HG03139 (cell line): Measurements from ENCODE around the gene MAP1LC3B.

Experiments used
- ATAC-seq: cut with Tn5 transposase; IDR thresholded peaks from one replicate; pipeline ENCODE4 v1.9.1; 2021; ENCODE audit not compliant: unreplicated experiment

The MAP1LC3B gene

DNA sequence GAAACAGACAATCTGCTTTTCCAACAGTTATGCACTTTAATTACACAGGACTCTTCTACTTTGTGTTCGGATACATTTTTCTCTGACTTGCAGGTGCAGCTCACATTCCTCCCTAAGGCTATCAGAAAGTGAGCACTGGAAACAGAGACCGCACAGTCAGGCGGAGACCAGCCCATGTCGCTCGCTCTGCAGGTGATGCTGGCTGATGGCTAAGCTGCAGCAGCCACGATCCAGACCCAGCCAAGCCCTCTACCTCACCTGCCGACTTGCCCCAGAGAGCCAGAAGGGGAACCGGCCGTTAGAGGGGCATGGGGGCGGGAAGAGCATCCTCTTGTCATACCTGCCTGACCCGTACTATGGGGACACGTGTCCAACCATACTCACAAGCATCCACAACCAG, 33.8 kb downstream of the MAP1LC3B start:
- ATAC-seq: no peak

DNA sequence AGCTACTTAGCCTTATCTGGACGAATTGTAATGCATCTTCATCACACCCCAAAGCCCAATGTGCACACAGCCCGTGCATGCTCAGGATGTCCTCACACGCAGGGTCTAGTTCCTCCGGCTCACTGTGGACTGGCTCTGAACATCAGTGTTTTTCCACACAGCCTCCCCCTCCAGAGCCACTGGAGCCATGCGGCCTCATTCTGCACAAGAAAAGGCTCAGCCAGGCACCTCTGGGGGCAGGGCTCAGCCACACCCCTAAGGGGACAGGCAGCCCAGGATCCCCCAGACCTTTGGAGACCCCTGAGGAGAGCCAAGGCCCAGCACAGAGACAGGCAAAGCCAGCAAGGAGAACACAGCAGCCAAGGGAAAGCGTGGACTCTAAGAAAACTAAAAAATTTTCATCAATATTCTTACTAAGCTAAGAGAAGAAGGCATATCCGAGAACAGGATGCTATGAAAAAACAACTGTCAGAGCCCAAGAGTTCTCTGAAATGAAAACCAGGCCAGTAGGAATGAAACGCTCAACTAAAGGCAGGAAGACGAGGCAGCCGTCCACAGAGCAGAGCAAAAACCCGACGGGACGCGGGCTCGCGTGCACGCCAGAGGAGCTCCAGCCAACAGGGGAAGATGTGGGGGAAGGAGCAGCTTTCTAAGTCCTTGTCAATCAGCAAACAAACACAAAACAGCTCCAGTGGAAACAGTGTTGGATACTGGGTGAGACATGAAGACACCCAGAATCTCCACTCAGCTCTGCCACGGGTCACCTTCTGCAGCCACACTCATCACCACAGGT, 34.5 kb downstream of the MAP1LC3B start:
- ATAC-seq: no peak

DNA sequence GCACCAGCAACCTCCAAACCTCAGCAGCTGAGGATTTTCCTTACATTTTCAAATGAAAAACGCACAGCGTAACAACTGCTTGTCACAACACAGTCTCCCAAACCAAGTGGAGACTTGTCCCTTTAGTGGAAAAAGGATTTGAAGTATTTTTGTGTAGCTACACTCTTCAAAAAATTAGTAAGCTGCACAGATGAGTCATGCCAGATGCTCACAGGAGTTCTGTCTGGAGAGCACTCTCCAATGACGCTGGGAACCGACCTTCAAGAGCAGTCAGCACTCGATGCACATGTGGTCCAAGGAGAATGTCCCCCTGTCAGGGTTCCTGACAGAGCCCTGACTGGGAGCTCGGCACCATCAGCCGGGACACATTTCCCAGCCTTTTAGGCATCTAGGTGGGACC, 39.8 kb downstream of the MAP1LC3B start:
- ATAC-seq: no peak

DNA sequence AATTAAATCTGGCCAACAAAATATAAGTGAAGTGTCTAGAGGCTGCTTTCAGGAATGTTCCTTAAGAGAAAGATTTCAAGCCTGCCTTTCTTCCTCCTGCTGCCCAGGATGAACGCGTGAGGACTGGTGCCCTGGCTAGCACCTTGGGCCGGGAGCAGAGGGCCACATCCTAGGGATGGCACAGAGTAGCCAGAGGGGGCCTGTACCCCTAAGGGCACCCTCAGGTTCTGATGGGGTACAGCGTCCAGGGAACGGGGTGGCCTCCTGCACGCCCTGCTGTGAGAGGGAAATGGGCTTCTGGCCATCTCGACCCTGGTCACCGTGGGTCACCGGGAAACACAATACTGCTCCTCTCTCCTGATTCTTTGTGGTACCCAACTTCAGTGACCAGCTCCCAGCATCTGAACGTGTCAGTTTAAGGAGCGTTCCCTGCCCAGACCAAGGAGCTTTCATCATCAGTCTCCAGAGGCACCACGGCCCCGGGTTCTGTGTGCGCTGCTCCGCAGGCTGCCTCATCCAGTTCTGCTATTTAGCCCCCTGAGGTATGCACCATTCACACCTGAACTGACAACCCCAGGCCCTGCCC, 40.3 kb downstream of the MAP1LC3B start:
- ATAC-seq: no peak

DNA sequence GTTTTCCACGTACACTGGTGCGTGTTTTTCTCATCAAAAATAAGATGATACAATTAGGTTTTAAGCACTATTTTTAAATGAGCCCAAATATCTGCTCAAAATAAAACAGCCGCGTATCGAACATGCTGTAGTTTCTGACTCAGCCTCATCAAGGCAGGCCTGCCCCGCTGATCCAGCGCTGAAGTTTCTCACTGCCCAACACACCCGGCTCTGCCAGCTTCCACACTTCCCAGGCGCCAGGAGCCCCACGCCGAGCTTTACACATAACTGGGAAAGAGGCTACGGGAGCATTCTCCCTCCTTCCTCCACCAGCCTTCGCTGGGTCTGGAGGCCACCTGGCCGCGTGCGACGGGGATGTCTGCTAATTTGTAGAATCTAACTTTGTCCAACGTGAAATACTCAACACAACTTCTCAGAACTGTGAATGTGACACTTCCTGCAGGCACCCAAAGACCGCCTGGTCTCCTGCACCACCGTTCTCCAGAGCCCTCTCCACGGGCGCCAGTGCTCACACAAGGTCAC, 42.1 kb downstream of the MAP1LC3B start:
- ATAC-seq: no peak

DNA sequence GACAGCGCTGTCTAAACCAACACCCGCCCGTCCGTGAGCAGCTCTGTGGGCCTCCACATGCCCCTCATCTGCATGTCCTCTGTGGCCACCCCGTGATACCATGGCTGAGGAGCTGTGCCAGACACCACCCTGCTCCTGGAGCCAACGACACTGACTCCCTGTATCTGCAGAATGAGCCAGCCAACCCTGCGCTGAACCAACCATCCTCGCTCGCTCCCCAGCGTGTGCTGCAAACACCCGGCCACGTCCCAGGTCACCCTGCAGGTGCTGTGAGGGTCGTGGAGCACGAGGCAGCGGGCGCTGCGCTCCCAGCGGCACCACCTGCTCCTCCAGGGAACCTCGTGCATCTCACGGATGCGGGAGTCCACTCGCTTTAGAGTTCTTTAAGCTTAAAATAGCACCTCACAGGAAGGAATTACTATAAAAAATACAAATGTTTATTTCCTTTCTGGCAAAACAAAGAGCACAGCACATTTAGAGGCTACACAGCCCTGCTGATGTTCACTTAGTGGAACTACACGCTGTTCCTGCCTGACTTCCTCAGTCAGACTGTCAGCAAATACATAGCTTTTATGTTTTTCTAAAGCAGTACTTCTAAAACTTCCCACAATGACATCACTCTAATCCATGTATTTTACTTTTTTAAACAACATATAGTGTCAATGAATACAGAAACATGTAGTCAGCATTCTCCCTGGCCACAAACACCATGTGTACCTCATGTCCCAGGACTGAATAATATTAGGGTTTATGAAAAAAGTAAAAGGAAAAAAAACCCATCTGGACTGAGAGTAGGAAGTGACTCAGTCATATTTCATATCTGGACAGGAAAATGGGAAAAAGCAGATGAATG, 43.5 kb downstream of the MAP1LC3B start:
- no peak for ATAC-seq

DNA sequence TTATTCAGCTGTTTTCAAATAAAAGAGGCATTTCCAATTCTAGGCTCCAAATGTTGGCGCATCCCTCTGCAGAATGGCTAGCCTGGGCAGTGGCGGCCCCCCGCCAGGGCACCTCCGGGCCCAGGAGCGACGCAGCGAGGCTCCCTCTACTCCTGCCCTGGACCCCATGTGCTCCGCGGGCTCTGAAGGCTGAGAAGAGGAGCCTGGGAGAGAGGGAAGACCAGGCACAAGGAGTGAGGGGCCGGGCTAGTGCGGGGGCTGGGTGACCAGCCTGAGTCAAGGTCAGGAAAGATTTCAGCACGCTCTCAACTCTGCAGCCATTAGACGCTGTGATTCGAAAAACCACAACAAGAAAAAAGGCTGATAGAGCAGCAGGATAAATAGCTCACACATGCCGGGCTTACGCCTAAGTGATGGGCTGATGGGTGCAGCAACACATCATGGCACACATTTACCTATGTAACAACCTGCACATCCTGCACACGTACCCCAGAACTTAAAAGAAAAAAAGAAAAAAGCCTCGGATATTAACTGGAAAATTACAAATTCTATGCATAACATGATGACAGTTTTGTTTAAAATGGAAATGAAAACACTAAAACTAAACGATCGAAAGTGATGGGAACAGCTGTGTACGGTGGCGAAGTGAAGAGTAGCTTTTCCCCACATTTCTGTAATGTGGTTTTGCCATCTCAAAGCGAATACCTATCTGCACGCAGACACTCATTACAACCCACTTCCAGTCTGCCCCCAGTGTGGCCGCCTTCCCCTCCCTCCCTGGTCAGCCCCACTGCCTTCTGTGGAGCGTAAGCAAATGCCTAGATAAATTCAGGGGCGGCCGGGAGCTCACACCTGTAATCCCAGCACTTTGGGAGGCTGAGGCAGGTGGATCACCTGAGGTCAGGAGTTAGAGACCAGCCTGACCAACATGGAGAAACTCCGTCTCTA, 44.4 kb downstream of the MAP1LC3B start:
- ATAC-seq: no peak

DNA sequence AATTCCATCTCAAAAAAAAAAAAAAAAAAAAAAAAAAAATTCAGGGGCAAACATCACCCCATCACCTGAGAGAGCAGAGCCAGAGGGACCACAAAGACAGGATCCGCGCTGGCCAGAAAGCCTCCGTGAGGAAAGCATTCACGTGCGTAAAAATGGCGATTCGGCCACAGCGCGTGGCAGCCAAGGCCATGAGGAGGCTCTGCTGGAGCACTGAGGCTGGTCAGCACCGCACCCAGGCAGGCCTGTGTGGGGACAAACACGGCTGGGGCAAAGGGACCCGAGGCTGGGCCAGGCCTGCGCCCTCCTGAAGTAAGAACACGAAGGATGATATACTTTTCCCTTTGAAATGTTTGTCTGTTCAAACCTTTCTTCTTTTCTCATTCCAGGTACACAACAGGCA, 45.2 kb downstream of the MAP1LC3B start:
- ATAC-seq: no peak

DNA sequence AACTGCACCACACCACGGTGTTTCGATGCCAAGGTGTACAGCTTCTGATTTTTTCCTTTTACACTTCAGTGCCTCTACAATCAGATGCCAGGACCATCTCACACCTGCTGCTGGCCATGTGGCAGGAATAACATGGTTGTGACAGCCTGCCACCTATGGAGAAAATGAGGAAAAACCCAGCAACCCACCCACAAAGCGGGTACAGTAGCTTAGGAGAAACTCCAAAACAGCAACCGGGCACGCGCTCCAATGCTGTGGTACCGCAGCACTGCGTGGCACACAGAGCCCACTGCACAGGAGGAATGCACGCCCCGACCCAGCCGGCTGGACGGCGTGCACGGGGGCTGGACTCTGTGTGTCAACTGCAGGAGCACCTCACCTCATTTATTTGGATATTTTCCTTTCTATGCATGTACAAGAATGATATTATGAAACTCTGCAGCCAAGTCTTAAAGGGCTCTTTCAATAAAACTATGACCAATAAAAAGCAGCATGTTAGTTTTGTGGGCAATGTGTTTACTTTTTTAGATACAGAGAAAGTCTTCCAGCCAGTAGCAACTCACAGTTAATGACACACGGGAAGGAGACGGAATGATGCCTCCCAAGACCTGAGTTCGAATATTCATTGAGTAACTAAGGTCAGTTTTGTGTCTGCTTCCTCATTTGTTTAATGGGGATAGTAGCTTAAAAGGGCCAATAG, 45.9 kb downstream of the MAP1LC3B start:
- ATAC-seq: no peak

DNA sequence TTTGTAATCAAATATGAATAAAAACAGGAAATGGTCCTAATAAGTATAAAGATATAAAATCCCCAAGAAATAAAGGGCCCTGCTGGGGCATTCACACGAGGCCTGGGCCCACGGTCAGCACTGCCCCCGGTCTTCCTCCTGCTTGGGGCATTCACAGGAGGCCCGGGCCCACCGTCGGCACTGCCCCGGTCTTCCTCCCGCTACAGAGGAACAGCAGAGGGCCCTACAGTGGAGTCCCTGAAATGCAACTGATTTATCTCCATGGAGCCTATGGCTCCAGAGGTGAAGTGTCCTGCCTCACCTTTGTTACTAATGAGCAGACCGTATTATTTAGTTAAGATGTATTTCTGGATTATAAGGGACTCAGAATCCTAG, 46.5 kb downstream of the MAP1LC3B start:
- ATAC-seq: no peak

DNA sequence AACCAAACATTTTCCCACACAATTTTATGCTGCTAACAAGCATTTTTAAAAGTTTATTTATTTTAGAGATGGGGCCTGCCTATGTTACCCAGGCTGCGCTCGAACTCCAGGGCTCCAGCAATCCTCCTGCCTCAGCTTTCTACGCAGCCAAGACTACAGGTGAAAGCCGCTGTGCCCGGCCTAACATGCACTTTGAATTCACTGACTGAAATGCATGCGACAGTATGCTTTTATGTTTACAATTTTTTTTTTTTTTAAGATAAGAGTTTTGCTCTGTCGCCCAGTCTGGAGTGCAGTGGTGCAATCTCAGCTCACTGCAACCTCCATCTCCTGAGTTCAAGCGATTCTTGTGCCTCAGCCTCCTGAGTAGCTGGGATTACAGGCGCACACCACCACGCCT, 47.8 kb downstream of the MAP1LC3B start:
- no peak for ATAC-seq

DNA sequence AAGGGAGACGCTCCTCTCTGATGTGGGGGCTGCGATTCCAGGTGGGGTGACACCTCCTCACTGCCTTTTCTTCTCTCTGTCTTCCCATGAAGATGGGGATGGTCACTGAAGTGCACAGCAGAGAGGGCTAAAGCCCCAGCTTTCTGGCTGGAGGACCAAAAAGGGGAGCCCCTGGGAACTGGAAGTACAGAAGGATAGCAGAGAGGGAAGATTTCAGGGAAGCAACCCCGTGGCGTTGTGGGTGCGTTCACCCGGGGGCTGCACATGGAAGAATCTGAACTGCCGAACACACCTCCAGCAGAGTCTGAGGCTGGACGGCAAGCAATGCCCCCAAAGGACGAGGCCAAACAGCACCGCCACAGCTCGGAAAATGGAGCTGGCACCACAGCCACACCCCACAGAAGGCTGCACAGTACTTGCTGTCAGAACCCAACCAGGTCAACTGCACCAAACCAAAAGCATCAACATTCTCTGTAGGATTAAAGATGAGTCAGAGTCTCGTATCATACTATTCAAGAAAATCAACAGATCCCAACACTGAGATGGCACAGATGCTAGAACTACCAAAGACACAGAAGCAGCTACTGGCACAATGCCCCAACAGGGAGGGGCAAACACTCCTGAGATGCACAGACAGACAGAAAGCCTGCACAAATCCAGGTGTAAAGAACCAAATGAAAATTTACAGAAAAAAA, 49.9 kb downstream of the MAP1LC3B start:
- no peak for ATAC-seq

DNA sequence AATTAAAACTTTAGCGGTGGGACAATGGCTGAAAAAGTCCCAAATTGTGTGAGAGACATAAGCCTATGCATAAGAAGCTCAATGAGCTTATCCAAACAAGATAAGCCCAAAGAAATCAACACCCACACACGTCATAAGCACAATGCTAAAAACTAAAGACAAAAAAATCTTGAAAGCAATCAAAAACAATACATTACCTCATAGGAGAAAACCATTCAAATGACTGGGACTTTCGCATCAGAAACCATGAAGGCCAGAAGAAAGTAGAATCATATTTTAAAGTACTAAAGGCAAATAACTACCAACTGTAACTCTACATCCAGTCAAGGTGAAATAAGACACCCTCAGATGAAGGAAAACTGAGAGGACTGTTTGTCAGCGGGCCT, 50.4 kb downstream of the MAP1LC3B start:
- ATAC-seq: no peak

DNA sequence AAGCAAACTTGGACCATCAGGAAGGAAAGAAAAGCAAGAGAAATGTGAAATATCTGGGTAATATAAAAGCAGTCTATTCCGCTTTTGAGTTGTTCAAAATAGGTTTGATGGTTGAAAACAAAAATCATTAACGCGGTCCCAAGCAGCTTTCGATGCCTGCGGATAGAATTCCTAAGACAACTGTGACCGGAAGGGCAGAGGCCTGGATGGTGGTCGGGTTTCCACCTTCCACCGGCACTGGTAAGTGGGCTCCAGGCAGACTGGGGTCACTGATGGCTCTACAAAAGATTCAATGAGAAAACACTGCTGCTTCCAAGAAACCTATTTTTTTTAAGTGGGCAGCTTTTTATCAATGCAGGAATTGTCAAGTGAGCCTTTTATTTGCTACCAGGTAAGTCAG, 50.9 kb downstream of the MAP1LC3B start:
- no peak for ATAC-seq

DNA sequence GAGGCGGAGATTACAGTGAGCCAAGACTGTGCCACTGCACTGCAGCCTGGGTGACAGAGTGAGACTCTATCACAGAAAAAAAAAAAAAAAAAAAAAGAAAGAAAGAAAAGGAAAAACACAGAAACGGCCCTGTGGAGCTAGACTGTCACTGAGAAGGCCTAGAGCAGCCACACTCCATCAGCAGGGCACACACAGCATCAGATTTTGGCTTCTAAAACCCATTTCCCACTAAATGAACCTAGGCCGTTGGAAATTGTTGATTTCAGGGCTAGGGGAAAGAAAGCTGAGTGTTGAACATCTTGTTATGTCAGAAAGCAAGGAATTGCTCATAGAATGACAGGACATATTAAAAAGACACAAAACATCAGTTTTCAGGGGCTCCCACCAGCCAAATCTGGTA, 51.8 kb downstream of the MAP1LC3B start:
- no peak for ATAC-seq

DNA sequence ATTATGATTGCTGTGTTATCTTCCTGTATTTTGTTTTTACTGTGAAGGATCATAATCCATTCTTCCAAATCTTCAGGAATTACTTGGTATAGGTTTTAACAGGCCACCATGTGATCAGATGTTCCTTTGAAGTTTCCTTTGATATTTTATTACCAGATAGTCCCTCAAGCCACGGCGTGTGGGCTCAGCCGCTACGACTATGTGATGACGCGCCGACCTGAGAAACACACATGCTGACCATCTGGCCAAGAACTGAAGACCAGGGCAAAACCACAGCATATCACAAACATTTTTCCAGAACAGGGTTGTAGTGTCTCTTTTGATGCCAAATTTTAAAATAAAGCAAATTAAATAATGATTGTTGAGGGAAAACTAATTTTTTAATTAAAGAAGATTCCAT, 53.4 kb downstream of the MAP1LC3B start:
- ATAC-seq: no peak

DNA sequence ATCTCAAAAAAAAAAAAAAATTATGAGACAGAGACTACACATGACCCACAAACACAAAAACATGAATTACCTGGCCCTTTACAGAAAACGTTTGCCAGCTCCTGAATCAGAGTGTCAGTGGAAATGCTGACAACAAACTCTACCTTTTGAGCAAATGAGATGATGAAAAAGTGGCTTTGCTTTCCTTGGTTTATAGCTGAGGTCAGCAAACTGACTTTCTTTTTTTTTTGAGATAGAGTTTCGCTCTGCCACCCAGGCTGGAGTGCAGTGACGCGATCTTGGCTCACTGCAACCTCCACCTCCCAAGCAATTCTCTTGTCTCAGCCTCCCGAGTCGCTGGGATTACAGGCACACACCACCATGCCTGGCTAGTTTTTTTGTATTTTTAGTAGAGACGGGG, 54.3 kb downstream of the MAP1LC3B start:
- no peak for ATAC-seq

DNA sequence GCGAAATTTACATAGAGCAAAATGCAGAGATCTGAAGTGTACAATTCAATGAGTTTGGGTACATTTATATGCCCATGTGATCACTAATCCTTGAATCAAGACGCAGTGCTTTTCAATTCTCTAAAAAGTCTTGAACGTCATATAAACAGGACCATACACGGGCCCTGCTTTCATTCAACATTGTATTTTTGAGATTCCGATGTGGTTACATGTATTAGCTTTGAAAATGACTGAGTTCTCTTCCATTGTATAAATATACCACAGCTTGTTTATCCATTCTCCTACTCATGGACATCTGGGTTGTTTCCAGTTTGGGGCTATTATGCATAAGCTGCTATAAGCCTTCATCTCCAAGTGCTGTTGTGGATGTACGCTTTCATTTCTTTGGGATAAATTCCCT, 55.2 kb downstream of the MAP1LC3B start:
- ATAC-seq: no peak

DNA sequence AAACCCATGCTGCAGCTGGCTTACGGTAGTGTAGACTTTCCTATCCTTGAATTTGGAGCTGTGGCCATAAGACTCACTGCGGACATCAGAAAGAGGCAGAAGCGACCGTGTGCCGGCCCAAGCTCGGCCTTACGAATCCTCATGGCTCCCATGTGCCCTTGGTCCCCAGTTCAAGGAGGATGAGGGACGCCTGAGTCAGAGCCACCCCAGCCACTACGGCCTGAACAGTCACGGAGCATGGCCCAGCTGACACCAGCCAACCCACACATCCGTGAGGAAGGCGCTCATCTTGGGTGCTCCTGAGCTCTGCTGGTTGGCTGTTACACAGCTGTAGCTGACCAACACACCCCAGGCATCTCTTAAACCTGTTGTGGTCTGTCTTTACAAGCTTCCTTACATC, 56.7 kb downstream of the MAP1LC3B start:
- no peak for ATAC-seq
